Vagina (tissue), 2 donors: ENCODE results near the gene NR2F1-AS1. TPM values are rescaled to one million over a fixed set of nuclear protein-coding genes. Genes with fewer than 3 reads are reported as not detected.

Experiments used
- DNase-seq, 2 donors: peaks; one replicate each; pipeline ENCODE4 v3.0.0-alpha.2; 2017; ENCODE audit errors: extremely low spot score in 2 of 2
- H3K27ac ChIP-seq: fragments of 200-600 bp; sonication (generic); one replicate; pipeline ENCODE4 v1.5.1; 2019
- H3K27me3 ChIP-seq: fragments of 200-600 bp; sonication (generic); one replicate; pipeline ENCODE4 v1.5.1; 2019
- H3K36me3 ChIP-seq, 2 donors: fragments of 200-600 bp; sonication (generic); one replicate each; pipeline ENCODE4 v1.5.1; 2017 to 2019
- H3K4me1 ChIP-seq: fragments of 200-600 bp; sonication (generic); one replicate; pipeline ENCODE4 v1.5.1; 2019
- H3K4me3 ChIP-seq, 2 donors: fragments of 200-600 bp; sonication (generic); 1 replicate in 1 of 2; 2 replicates in 1 of 2; pipeline ENCODE4 v1.5.1; 2016 to 2019
- H3K9me3 ChIP-seq: fragments of 200-600 bp; sonication (generic); one replicate; pipeline ENCODE4 v1.5.1; 2019
- POLR2A ChIP-seq, 2 donors: fragments of 450-650 bp; IDR thresholded peaks; one replicate each; pipeline ENCODE4 v1.6.1; 2017; ENCODE audit warnings: antibody characterized with exemption in 2 of 2, mild to moderate bottlenecking in 2 of 2, moderate library complexity in 2 of 2
- POLR2AphosphoS5 ChIP-seq, 2 donors: sonication (generic); formaldehyde crosslinking; IDR thresholded peaks; one replicate each; pipeline ENCODE4 v1.9.0; 2017; ENCODE audit warnings: antibody characterized with exemption in 2 of 2, mild to moderate bottlenecking in 2 of 2, low read depth in 1 of 2; ENCODE audit not compliant: insufficient read depth in 1 of 2
- intact Hi-C: fragments of 100-400 bp; cut with DNase I; formaldehyde crosslinking; loops from one replicate; pipeline ENCODE4 v1.15.1; 2023
- total RNA-seq: library from RNA; depleted of rRNA; stranded (reverse); fragments of >200 nt; gene quantifications from one replicate; pipeline ENCODE4 v1.2.3, GENCODE V29; 2016
- TF ChIP-seq, protein P1 (sequence below), 3 experiments: fragments of 450-650 bp in 2 of 3; fragments of 200-600 bp in 1 of 3; sonication (generic) in 1 of 3; IDR thresholded peaks; one replicate each; pipeline ENCODE4 v1.5.1; 2017 to 2019; ENCODE audit warnings: antibody characterized with exemption in 3 of 3, mild to moderate bottlenecking in 2 of 3, moderate library complexity in 2 of 3

NR2F1-AS1 gene
- total RNA-seq, 1 donor from 2014 or later, result 22.3 TPM

DNA sequence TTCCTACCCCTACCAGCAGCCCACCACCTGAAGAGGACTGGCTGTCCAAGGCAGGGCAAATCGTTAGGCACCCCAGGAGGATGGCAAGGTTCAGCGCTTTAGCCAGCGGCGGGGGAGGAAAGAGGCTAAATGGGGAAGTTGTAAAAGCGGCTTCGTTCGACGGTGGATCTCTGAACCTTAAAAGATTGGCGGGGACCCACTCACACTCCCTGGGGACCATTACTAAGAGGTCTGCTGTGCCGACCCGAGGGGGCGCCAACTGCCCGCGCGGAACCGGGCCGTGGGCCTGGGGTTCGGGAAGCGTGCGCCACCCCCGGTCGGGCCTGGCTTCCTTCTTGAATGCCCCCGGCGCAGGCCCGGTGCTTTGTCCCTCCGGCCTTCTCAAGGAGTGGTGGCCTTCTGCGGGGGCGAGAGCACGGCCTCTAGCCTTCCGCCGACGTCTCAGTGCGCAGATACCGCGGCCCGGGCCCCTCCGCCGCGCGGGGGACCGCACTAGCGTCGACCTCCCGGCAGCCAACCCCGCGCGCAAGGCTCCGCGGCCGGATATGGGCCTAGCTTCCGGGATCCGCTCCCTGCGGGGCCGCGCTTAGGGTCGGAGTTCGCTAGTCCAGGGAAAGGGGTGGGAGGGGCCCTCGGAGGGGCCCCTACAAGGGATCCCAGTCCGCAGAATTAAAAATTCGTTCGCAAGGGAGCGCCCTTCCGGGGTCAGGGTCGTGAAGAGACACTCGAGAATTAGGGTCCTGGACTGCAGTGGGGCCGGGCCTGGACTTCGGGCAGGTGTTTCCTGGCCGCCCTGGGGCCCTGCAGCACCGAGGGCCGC lies 10.5 kb downstream of the NR2F1-AS1 start:
- TF ChIP-seq, protein P1, sequence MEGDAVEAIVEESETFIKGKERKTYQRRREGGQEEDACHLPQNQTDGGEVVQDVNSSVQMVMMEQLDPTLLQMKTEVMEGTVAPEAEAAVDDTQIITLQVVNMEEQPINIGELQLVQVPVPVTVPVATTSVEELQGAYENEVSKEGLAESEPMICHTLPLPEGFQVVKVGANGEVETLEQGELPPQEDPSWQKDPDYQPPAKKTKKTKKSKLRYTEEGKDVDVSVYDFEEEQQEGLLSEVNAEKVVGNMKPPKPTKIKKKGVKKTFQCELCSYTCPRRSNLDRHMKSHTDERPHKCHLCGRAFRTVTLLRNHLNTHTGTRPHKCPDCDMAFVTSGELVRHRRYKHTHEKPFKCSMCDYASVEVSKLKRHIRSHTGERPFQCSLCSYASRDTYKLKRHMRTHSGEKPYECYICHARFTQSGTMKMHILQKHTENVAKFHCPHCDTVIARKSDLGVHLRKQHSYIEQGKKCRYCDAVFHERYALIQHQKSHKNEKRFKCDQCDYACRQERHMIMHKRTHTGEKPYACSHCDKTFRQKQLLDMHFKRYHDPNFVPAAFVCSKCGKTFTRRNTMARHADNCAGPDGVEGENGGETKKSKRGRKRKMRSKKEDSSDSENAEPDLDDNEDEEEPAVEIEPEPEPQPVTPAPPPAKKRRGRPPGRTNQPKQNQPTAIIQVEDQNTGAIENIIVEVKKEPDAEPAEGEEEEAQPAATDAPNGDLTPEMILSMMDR (IDR thresholded peaks at IDR 0.05), result no peak
- TF ChIP-seq POLR2A (IDR thresholded peaks at IDR 0.05) (no peak), POLR2AphosphoS5 (IDR thresholded peaks at IDR 0.05; ENCODE audit: insufficient read depth in 1 of 2, low read depth in 1 of 2) (no peak)
- H3K4me3 ChIP-seq, result no peak overlapping the region
- no peaks in the 10 kb centered on the region for H3K27me3 ChIP-seq
- H3K27ac ChIP-seq, result no peak overlapping the region
- peaks cover 9% of the 10 kb centered on the region for H3K4me1 ChIP-seq
- no peak for DNase-seq
- no peaks in the 10 kb centered on the region for H3K36me3 ChIP-seq
- intact Hi-C loops, result loop anchor here (10.0 kb wide), 1 partner anchor 234 kb away; no protein-coding TSS in a partner anchor
- no peaks in the 10 kb centered on the region for H3K9me3 ChIP-seq

DNA sequence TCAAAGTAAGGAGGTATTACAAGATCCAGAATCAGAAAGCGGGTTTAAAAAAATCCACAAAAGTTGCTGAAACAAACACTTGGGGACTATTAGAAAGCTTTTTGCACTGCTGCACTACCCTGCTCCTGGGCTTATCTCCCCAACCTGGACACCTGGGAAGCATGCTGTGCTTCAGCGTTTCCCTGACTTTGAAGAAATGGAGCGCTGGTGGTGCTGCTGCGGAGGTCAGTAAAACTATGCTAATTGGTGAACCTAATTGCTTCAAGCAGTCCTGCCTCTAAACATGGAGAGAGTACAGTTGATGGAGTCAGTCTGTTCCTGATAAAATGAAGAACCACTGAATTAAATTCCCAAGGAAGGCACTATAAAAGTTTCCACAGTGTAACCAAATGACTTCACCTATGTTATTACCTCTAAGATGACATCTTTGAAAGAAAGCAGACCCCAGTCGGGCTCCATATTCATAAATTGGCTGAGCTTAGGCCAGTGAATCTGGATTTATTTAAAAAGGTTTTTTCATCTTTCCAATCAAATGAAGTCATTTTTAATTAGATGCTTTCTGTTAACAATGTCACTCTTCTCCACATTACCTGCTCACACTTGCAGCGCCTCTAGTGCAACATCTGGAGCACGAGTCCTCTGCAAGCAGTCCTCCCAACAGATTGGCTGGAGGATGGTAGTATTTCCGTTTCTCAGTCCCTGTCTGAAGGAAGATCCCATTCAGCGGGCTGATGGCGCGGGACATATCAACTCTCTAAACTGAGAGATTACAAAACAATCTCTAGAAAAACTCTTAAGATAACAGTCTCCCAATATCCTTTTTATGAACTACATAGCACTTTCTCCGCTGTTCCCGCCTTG lies 11.5 kb downstream of the NR2F1-AS1 start:
- intact Hi-C loops, result loop anchor here (10.0 kb wide), 1 partner anchor 235 kb away; no protein-coding TSS in a partner anchor
- TF ChIP-seq, protein P1 (IDR thresholded peaks at IDR 0.05), result no peak
- TF ChIP-seq POLR2AphosphoS5 (IDR thresholded peaks at IDR 0.05; ENCODE audit: insufficient read depth in 1 of 2, low read depth in 1 of 2) (no peak), POLR2A (IDR thresholded peaks at IDR 0.05) (no peak)
- H3K27ac ChIP-seq, result no peak overlapping the region
- DNase-seq, result no peak
- peaks cover 9% of the 10 kb centered on the region for H3K4me1 ChIP-seq
- no peaks in the 10 kb centered on the region for H3K36me3 ChIP-seq
- H3K9me3 ChIP-seq, result no peaks in the 10 kb centered on the region
- H3K4me3 ChIP-seq, result no peak overlapping the region
- no peaks in the 10 kb centered on the region for H3K27me3 ChIP-seq

GRCh38 chr5:93567424-93567823 lies 13.6 kb downstream of the NR2F1-AS1 start:
- DNase-seq, result no peak
- TF ChIP-seq, protein P1 (IDR thresholded peaks at IDR 0.05), result no peak
- TF ChIP-seq POLR2A (IDR thresholded peaks at IDR 0.05), result no peak
- no peak for TF ChIP-seq POLR2AphosphoS5 (IDR thresholded peaks at IDR 0.05; ENCODE audit: insufficient read depth in 1 of 2, low read depth in 1 of 2)
- Histone ChIP-seq H3K27me3 (no peaks in the 10 kb centered on the region), H3K4me3 (no peak overlapping the region), H3K4me1 (peaks cover 9% of the 10 kb centered on the region), H3K9me3 (no peaks in the 10 kb centered on the region), H3K27ac (no peak overlapping the region), H3K36me3 (no peaks in the 10 kb centered on the region)
- intact Hi-C loops, result no loop called here

- H3K4me3 ChIP-seq, result no peak overlapping the region
- no peaks in the 10 kb centered on the region for H3K9me3 ChIP-seq
- H3K36me3 ChIP-seq, result peaks cover 0 to 4% of the 10 kb centered on the region in 2 donors
- no peak overlapping the region for H3K27ac ChIP-seq
- TF ChIP-seq, protein P1 (IDR thresholded peaks at IDR 0.05), result no peak
- no peak for TF ChIP-seq POLR2A (IDR thresholded peaks at IDR 0.05)
- no peak for TF ChIP-seq POLR2AphosphoS5 (IDR thresholded peaks at IDR 0.05; ENCODE audit: insufficient read depth in 1 of 2, low read depth in 1 of 2)
- no peak for DNase-seq
- no peaks in the 10 kb centered on the region for H3K27me3 ChIP-seq
- peaks cover 9% of the 10 kb centered on the region for H3K4me1 ChIP-seq
- intact Hi-C loops, result no loop called here
These were observed 14.9 kb downstream of the NR2F1-AS1 start for GRCh38 chr5:93566091-93566490.
